Ascending aorta (tissue), 2 donors: Measurements from ENCODE around the gene PSME3IP1. TPM values are rescaled to one million over a fixed set of nuclear protein-coding genes. Genes with fewer than 3 reads are reported as not detected.
"Not testable (repeated sequence)": the region's sequence is repeated elsewhere in the genome, so short reads cannot be mapped to it uniquely, and the experiment has no call there.

Experiments used
- DNase-seq, 2 donors: peaks; one replicate each; pipeline ENCODE4 v3.0.0-alpha.2; 2019; ENCODE audit warnings: low spot score in 2 of 2
- H3K27ac ChIP-seq, 2 donors: fragments of 200-600 bp; sonication (generic); one replicate each; pipeline ENCODE4 v1.5.1; 2016 to 2017; ENCODE audit warnings: mild to moderate bottlenecking in 1 of 2
- H3K27me3 ChIP-seq: fragments of 200-600 bp; sonication (generic); one replicate; pipeline ENCODE4 v1.5.1; 2017
- H3K36me3 ChIP-seq, 2 donors: fragments of 200-600 bp; sonication (generic); one replicate each; pipeline ENCODE4 v1.5.1; 2016
- H3K4me1 ChIP-seq, 2 donors: fragments of 200-600 bp; sonication (generic); one replicate each; pipeline ENCODE4 v1.5.1; 2016 to 2017; ENCODE audit warnings: mild to moderate bottlenecking in 1 of 2
- H3K4me3 ChIP-seq, 2 donors: fragments of 200-600 bp; sonication (generic); one replicate each; pipeline ENCODE4 v1.5.1; 2016 to 2017; ENCODE audit warnings: mild to moderate bottlenecking in 1 of 2
- H3K9me3 ChIP-seq, 2 donors: fragments of 200-600 bp; sonication (generic); one replicate each; pipeline ENCODE4 v1.5.1; 2016
- intact Hi-C: fragments of 100-400 bp; cut with DNase I; formaldehyde crosslinking; loops from one replicate; pipeline ENCODE4 v1.15.1; 2023
- total RNA-seq: library from RNA; depleted of rRNA; stranded (reverse); fragments of >200 nt; gene quantifications from one replicate; pipeline ENCODE4 v1.1.0, GENCODE V29; 2016
- TF ChIP-seq, protein P1 (sequence below), 3 experiments: fragments of 200-600 bp in 2 of 3; fragments of 450-650 bp in 1 of 3; sonication (generic) in 2 of 3; IDR thresholded peaks; one replicate each; pipeline ENCODE4 v1.5.1; 2016 to 2019; ENCODE audit warnings: antibody characterized with exemption in 3 of 3, mild to moderate bottlenecking in 1 of 3, moderate library complexity in 1 of 3

Gene PSME3IP1
- total RNA-seq, 1 donor from 2014 or later, result 32.6 TPM

- Histone ChIP-seq H3K4me1 (no peaks in the 10 kb centered on the region), H3K27me3 (no peaks in the 10 kb centered on the region), H3K4me3 (no peak overlapping the region), H3K36me3 (peaks cover 20 to 27% of the 10 kb centered on the region in 2 donors), H3K9me3 (no peaks in the 10 kb centered on the region), H3K27ac (no peak overlapping the region)
- TF ChIP-seq, protein P1, sequence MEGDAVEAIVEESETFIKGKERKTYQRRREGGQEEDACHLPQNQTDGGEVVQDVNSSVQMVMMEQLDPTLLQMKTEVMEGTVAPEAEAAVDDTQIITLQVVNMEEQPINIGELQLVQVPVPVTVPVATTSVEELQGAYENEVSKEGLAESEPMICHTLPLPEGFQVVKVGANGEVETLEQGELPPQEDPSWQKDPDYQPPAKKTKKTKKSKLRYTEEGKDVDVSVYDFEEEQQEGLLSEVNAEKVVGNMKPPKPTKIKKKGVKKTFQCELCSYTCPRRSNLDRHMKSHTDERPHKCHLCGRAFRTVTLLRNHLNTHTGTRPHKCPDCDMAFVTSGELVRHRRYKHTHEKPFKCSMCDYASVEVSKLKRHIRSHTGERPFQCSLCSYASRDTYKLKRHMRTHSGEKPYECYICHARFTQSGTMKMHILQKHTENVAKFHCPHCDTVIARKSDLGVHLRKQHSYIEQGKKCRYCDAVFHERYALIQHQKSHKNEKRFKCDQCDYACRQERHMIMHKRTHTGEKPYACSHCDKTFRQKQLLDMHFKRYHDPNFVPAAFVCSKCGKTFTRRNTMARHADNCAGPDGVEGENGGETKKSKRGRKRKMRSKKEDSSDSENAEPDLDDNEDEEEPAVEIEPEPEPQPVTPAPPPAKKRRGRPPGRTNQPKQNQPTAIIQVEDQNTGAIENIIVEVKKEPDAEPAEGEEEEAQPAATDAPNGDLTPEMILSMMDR (IDR thresholded peaks at IDR 0.05), result no peak
- no peak for DNase-seq
- intact Hi-C loops, result no loop called here
Observed at GRCh38 chr16:57202095-57202886, 16.5 kb upstream of the PSME3IP1 start.

GRCh38 chr16:57200926-57201325, 15.1 kb upstream of the PSME3IP1 start:
- H3K4me3 ChIP-seq, H3K27ac ChIP-seq, H3K27me3 ChIP-seq, H3K4me1 ChIP-seq, intact Hi-C loops, H3K9me3 ChIP-seq, DNase-seq: not testable (repeated sequence)
- peaks cover 15% of the 10 kb centered on the region in 2 donors for H3K36me3 ChIP-seq

DNA sequence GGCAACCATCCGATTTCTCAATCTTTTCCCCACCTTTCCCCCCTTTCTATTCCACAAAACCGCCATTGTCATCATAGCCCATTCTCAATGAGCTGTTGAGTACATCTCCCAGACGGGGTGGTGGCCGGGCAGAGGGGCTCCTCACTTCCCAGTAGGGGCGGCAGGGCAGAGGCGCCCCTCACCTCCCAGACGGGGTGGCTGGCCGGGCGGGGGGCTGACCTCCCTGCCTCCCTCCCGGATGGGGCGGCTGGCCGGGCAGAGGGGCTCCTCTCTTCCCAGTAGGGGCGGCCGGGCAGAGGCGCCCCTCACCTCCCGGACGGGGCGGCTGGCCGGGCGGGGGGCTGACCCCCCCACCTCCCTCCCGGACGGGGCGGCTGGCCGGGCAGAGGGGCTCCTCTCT, 14.5 kb upstream of the PSME3IP1 start:
- peaks cover 9 to 10% of the 10 kb centered on the region in 2 donors for H3K36me3 ChIP-seq

DNA sequence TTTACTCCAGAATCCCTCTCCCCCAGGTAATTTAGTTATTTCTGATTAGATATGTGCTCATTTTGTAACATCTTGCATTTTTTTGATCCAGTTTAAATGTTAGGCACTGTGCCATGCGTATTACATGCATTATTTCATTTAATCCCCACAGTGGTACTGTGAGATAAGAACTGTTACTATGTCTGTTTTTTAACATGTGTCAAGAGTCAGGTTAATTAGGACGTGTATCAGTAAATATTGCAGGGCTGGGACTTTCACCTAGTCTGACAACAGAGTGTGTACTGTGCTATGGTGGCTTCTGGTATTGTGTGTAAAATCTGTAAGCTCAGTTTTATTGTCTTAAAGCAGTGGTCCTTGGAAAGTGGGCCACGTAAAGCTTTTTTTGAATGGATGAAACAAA, 10.9 kb upstream of the PSME3IP1 start:
- Histone ChIP-seq H3K4me1 (peaks cover 0 to 23% of the 10 kb centered on the region in 2 donors), H3K36me3 (no peaks in the 10 kb centered on the region), H3K27ac (no peak overlapping the region), H3K4me3 (no peak overlapping the region), H3K27me3 (no peaks in the 10 kb centered on the region), H3K9me3 (no peaks in the 10 kb centered on the region)
- DNase-seq, result no peak
- TF ChIP-seq, protein P1 (IDR thresholded peaks at IDR 0.05), result no peak
- intact Hi-C loops, result no loop called here

More for the DNA sequence above, 14.5 kb upstream of the PSME3IP1 start:
- DNase-seq, H3K9me3 ChIP-seq, H3K4me3 ChIP-seq, H3K27me3 ChIP-seq, intact Hi-C loops, H3K27ac ChIP-seq, H3K4me1 ChIP-seq: not testable (repeated sequence)

- no peak overlapping the region for H3K4me3 ChIP-seq
- no peak for DNase-seq
- H3K36me3 ChIP-seq, result no peaks in the 10 kb centered on the region
- TF ChIP-seq, protein P1 (IDR thresholded peaks at IDR 0.05), result no peak
- no peak overlapping the region for H3K27ac ChIP-seq
- intact Hi-C loops, result no loop called here
- H3K27me3 ChIP-seq, result no peaks in the 10 kb centered on the region
- no peaks in the 10 kb centered on the region for H3K9me3 ChIP-seq
- peaks cover 0 to 26% of the 10 kb centered on the region in 2 donors for H3K4me1 ChIP-seq
Observed at GRCh38 chr16:57196286-57196685, 10.4 kb upstream of the PSME3IP1 start.

DNA sequence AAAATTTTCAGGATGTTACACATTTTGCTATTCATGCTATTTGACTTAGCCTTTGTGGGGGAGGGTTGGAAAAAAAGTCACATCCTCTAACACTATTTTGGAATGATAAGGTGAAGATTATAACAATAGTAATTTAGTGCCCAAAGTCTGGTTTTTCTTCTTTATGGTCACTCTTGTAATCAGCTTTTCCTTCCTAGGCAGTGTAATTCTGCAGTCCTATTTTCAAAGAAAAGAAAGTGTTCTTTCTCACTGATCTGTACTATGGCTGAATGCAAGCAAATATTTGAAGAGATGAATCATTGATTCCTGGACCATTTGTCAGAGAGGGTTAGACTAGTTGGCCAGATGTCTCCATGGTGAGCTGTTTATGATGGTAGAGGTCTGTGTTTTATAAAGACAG, 8.7 kb upstream of the PSME3IP1 start:
- no peak for DNase-seq
- Histone ChIP-seq H3K27me3 (no peaks in the 10 kb centered on the region), H3K4me3 (no peak overlapping the region), H3K36me3 (no peaks in the 10 kb centered on the region), H3K27ac (peak overlapping the region; percentile 47 to 64), H3K9me3 (no peaks in the 10 kb centered on the region), H3K4me1 (peaks cover 0 to 38% of the 10 kb centered on the region in 2 donors)
- TF ChIP-seq, protein P1 (IDR thresholded peaks at IDR 0.05), result no peak
- intact Hi-C loops, result loop anchor here (2.0 kb wide), 1 partner anchor 50 kb away; the partner anchor contains the start of gene ARL2BP
